DMS 273 (cell line): Measurements from ENCODE around the gene MLLT3.

Source experiments
- DNase-seq: peaks from one replicate; lab custom pipeline; 2025; ENCODE audit not compliant: unreplicated experiment; lab: John Stamatoyannopoulos, UW

Gene MLLT3

GRCh38 chr9:20518737-20519136, 103.6 kb downstream of the MLLT3 start:
- DNase-seq = no peak

DNA sequence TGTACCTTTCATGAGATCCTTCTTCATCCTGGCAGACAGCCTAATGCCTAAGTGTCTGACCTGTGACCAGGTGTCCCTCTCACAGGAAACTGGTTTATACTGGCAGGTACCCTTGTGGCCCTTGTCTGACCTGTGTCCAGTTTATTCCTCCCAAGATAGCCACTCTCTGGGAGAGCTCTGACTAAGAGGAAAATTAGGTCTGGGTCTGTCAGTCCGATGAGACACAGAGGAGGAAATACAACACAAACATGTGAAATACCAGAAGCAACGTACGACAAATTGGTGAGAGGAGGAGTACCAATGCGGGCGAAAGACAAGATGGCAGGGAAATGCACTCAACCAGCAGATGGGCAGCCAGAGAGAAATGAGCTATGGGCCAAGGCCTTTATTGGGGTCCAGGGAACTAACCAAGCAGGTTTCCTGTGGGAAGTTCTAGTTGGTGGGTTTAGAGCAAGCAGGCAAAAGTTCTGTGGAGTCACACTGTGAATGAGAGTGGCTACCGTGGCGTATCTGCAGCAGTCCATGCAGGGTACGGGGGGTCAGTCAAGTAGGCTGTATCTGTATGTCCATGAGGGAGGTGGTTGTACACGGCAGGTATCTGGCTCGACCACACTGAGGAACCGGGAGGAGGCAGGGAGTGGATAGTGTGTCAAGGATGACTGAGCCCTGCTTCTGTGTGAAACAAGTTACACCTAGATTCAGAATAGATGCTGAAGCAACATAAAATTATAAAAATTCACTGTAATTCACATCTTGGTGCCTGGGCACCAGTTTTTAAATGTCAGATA, 109.0 kb downstream of the MLLT3 start:
- no peak for DNase-seq

DNA sequence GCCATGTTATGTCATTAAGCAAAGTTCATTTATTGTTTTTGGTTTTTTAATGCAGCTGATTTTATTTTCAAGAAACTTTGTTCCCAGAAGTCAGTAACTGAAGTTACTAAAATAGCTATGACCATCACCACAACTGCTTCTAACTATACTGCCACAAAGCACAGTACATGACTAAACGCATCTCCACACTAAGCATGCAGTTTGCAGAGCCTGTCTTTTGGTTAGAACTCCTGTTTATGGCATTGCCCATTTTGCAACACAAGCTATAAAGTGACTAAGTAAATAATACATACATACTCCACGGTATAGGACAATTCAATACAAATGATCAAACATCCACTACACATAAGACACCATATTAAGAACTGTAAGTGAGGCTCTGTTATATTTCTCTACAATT, 109.7 kb downstream of the MLLT3 start:
- no peak for DNase-seq

GRCh38 chr9:20512106-20512505, 110.2 kb downstream of the MLLT3 start:
- DNase-seq = peak; percentile 71

- DNase-seq = peak; percentile 58
These were observed 110.6 kb downstream of the MLLT3 start for GRCh38 chr9:20511686-20512085.

- no peak for DNase-seq
These were observed 112.8 kb downstream of the MLLT3 start for GRCh38 chr9:20509466-20509865.

- peak; percentile 39 for DNase-seq
These were observed 114.1 kb downstream of the MLLT3 start for GRCh38 chr9:20508242-20508641.

DNA sequence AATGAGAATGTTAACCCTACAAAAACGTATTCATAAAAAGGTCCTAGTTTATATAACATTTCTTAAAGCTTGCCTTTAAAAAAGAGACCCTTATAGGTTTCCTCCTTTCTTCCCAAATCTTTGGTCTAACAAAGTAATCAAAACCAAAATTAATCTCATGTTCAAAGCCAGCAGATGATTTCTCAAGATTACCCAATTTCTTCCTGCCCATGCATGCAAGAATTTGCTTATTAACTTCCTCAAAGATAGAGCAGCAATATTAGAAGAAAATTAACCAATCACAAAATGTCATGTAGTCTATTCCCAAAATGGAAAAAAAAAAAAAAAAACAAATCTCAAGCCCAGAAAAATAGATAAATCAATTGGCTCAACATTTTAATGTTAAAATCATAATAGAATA, 114.9 kb downstream of the MLLT3 start:
- DNase-seq = no peak

DNA sequence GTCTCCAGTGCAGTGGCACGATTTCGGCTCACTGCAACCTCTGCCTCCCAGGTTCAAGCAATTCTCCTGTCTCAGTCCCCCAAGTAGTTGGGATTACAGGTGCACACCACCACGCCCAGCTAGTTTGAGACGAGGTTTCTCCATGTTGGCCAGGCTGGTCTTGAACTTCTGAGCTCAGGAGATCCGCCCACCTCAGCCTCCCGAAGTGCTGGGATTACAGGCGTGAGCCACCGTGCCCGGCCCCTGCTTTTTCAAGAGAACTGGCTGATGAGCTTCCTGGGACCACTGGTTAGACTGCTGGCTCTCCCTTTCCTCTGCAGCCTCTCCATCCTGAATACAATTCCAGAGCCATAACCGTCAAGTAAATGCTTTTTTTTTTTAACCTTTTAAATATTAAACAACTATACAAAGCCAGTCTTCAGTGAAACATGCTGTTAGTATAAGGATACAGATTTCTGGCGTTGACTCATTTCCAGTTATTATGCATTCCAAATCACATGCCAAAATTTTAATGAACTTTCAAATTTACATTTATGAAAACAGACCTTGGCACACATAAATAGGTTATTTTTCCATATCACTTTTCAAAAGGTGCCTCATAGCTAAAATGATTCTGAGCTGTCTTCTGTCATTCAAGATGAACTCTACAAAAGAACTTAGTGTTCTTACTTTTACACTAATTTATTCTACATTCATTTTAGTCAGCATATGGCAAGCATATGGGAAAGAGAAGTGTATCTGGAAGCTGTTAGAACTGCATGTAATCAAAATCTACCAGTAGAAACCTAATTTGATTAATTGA, 116.0 kb downstream of the MLLT3 start:
- peak; percentile 70 for DNase-seq

DNA sequence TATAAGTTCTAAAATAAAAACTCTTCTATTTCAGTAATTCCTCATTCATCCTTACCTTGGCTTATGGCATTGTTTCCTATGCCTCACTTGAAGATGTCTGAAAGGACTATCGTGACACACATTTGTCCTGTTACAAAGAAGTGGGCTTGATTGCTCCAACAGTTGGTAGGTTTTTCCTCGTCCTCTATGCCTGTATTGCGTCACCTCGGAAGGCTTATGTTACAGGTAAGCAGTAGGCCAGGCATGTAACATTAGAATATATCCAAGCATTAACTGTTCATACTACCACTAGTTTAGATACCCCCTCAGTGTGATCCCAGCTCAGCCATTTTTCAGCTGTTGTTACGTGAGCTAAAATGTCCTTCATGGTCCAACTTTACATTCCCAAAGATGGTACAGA, 116.7 kb downstream of the MLLT3 start:
- peak; percentile 47 for DNase-seq

- DNase-seq = no peak
These were observed 117.4 kb downstream of the MLLT3 start for GRCh38 chr9:20504930-20505329.

DNA sequence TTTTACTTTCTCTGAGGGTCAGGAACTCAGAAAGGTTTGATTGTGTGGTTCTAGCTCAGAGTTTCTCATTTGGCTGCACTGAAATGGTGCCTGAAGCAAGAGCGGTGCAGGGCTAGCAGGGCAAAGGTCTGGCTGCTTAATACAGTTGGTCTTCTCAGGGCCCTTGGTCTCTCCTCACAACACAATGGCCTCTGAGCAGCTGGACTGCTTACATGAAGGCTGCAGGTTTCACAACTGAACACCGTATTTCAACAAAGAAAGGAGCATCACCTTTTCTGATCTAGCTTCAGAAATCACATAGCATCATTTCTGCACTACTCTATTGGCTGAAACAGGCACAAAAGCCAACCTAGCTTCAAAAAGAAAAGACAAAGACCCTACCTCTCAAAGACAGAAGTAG, 122.2 kb downstream of the MLLT3 start:
- no peak for DNase-seq

GRCh38 chr9:20499013-20499412, 123.3 kb downstream of the MLLT3 start:
- DNase-seq = peak; percentile 25

DNA sequence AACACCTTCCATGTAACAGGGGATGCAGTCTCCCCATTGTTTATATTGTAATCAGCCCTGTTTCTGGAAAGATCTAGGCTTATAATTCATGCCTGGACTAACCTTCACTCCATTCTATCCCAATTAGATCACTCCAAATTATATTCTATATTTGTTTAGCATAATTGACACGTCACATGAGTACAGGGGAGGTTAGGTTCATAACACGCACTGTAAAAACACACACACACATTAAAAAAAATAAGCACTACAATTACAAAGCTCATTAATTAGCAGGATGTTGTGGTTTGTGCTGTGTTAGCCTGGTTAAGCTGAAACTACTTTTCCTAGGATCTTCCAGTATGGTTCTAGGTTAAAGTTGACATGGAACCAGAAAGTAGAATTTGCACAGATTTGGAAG, 126.0 kb downstream of the MLLT3 start:
- DNase-seq = no peak

DNA sequence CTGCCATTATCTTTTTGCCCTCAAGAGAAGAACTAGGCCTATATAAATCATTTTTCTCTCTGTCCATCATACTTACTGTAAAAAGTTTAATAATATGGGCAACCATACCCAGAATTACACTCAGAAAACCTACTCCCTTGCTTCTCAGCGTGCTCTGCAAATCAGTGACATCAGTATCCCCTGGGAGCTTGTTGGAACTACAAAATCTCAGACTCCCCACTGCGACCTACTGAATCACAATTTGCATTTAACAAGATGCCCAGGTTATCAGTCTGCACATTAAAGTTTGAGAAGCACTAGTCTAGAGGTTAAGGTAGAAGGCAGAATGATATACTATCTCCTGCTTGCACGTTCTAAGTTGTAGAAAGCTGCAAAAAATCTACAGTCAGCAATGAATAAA, 127.2 kb downstream of the MLLT3 start:
- DNase-seq = peak; percentile 39

- DNase-seq = no peak
These were observed 128.3 kb downstream of the MLLT3 start for GRCh38 chr9:20494035-20494434.

DNA sequence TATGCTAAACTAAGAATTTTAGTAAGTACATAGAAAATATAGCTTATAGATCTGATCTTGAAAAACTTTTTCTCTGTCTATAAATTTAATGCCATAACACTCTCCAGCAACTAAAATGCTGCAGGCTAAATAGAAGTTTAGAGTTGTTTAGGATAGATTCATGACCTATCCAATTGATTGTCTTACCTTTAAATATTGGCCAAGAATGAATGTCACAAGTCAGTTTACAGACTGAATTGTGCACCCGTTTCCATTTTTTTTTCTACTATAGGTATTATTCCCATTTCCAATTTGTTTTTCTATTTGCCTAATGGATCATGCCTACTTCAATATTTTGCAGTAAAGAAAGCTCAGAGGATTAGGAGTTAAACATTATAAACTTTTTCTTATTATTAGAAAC, 129.5 kb downstream of the MLLT3 start:
- DNase-seq = no peak

- DNase-seq = no peak
These were observed 130.7 kb downstream of the MLLT3 start for GRCh38 chr9:20491612-20492011.

- peak; percentile 17 for DNase-seq
These were observed 132.0 kb downstream of the MLLT3 start for GRCh38 chr9:20490246-20490834.

- DNase-seq = no peak
These were observed 133.6 kb downstream of the MLLT3 start for GRCh38 chr9:20488691-20489090.

DNA sequence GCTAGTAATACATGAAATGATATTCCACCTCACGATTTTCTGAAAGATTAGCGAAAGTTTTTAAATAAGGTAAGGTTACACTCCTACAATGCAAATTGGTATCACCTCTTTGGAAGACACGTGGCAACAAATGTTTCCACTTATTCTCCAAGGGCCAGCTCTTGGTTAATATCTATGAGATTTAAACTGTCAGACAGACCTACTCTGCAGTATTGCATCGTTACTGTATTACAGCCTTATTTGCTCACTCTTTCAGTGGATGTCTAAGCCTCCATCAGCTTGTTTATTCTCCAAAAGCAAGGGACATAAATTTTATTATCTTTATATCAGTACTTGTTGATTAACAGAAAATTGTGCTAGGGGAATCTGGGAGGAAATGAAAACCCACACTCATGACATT, 135.7 kb downstream of the MLLT3 start:
- peak; percentile 43 for DNase-seq

GRCh38 chr9:20481437-20481836, 140.9 kb downstream of the MLLT3 start:
- DNase-seq = no peak
